Measurements from ENCODE around the gene FILIP1L.

The FILIP1L gene

DNA sequence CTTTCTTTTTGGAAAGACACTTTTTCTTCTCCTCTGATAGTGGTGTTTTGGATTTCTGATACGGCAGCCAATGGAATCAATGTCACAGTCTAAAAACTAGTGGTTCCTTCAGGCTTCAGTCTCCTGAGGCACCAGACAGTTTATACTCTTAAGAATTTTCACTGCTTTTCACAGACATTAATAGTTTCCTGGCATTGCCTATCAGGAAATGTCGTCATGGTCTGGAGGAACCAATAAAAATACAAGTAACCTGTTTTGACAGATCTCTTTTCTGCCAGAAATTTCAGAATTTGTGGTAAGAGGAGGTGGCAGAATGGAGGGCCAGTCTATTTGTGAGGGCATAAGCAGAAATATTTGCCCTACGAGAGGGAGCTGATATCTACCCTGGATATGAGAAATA is 44.8 kb downstream of the FILIP1L start:
- WGBS (ENCODE audit: extremely low coverage, insufficient coverage, insufficient read length), result no CpG with 5 or more reads among the region's 3 CpGs
- H3K9ac ChIP-seq (ENCODE audit: low read length), result no peak overlapping the region

DNA sequence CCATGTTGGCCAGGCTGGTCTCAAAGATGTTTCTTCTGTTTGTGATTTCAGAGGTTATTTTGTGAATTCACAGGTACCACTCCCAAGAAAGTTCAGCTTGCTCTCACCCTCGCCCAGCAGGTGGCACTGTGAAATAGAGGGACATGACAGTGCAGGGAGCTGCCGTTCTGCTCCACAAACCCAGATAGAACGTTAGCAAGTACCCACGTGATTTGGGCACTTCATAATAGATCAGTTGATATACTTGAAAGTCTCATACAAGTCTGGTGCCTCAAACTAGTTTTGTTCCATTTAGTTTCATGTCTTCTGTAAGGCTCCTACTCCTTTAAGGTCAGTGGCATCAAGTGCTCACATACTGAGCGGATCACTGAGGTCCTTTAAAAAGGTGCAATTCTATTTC is 45.5 kb downstream of the FILIP1L start:
- no peak overlapping the region for H2BK120ac ChIP-seq (ENCODE audit: insufficient read depth, low read length, poor library complexity)
- H3K4me2 ChIP-seq (ENCODE audit: low read length), result no peak overlapping the region
- no peak overlapping the region for H3K9ac ChIP-seq (ENCODE audit: low read length)
- no peak overlapping the region for H4K8ac ChIP-seq (ENCODE audit: low read depth, low read length)
- DNase-seq, result peak; percentile 68 to 89
- H3K23ac ChIP-seq (ENCODE audit: low read length), result no peak overlapping the region
- H3K4me3 ChIP-seq (ENCODE audit: low read depth, low read length), result no peak overlapping the region
- no peaks in the 10 kb centered on the region for H3K9me3 ChIP-seq (ENCODE audit: insufficient read depth, low read depth, low read length)
- no peak overlapping the region for H2BK12ac ChIP-seq (ENCODE audit: low read length)
- no peak overlapping the region for H4K12ac ChIP-seq (ENCODE audit: low read depth, low read length)
- H3K18ac ChIP-seq (ENCODE audit: low read length), result no peak overlapping the region
- H2AFZ ChIP-seq (ENCODE audit: insufficient read depth, low read length, poor library complexity), result no peak overlapping the region
- peaks cover 1% of the 10 kb centered on the region for H3K79me1 ChIP-seq (ENCODE audit: low read length)
- no peak overlapping the region for H3K4ac ChIP-seq (ENCODE audit: low read depth, low read length)
- peaks cover 0 to 4% of the 10 kb centered on the region in 2 experiments for H3K4me1 ChIP-seq (ENCODE audit: control insufficient read depth in 1 of 2, insufficient read depth in 2 of 2, low read length in 2 of 2)
- no peak overlapping the region for H2BK5ac ChIP-seq (ENCODE audit: low read depth, low read length, poor library complexity)
- no CpG with 5 or more reads among the region's 5 CpGs for whole genome bisulfite sequencing (ENCODE audit: extremely low coverage, insufficient coverage, insufficient read length)
- H3K27me3 ChIP-seq (ENCODE audit: insufficient read depth, low read length), result no peaks in the 10 kb centered on the region
- no peaks in the 10 kb centered on the region for H3K36me3 ChIP-seq (ENCODE audit: control insufficient read depth in 1 of 2, insufficient read depth in 2 of 2, low read length in 2 of 2)
- no peak overlapping the region for H2AK5ac ChIP-seq (ENCODE audit: low read length)
- no peak overlapping the region for H3K14ac ChIP-seq (ENCODE audit: low read length)
- no peak overlapping the region for H4K91ac ChIP-seq (ENCODE audit: low read depth, low read length)
- no peak overlapping the region for H3K27ac ChIP-seq (ENCODE audit: low read depth, low read length)
- H3K79me2 ChIP-seq (ENCODE audit: control insufficient read depth, insufficient read depth, low read length, poor library complexity), result no peaks in the 10 kb centered on the region

More for the DNA sequence above, 44.8 kb downstream of the FILIP1L start:
- Histone ChIP-seq H2BK5ac (ENCODE audit: low read depth, low read length, poor library complexity) (no peak overlapping the region), H4K12ac (ENCODE audit: low read depth, low read length) (no peak overlapping the region), H3K4me2 (ENCODE audit: low read length) (no peak overlapping the region), H4K91ac (ENCODE audit: low read depth, low read length) (no peak overlapping the region), H3K23ac (ENCODE audit: low read length) (no peak overlapping the region), H4K8ac (ENCODE audit: low read depth, low read length) (no peak overlapping the region), H3K27me3 (ENCODE audit: insufficient read depth, low read length) (no peaks in the 10 kb centered on the region), H3K79me2 (ENCODE audit: control insufficient read depth, insufficient read depth, low read length, poor library complexity) (no peaks in the 10 kb centered on the region), H3K79me1 (ENCODE audit: low read length) (peaks cover 3% of the 10 kb centered on the region), H3K9me3 (ENCODE audit: insufficient read depth, low read depth, low read length) (no peaks in the 10 kb centered on the region), H3K27ac (ENCODE audit: low read depth, low read length) (no peak overlapping the region), H2BK12ac (ENCODE audit: low read length) (no peak overlapping the region), H2BK120ac (ENCODE audit: insufficient read depth, low read length, poor library complexity) (no peak overlapping the region), H3K36me3 (ENCODE audit: control insufficient read depth in 1 of 2, insufficient read depth in 2 of 2, low read length in 2 of 2) (no peaks in the 10 kb centered on the region), H2AK5ac (ENCODE audit: low read length) (no peak overlapping the region), H3K14ac (ENCODE audit: low read length) (no peak overlapping the region), H3K4ac (ENCODE audit: low read depth, low read length) (no peak overlapping the region), H3K18ac (ENCODE audit: low read length) (no peak overlapping the region), H3K4me3 (ENCODE audit: low read depth, low read length) (no peak overlapping the region), H2AFZ (ENCODE audit: insufficient read depth, low read length, poor library complexity) (no peak overlapping the region), H3K4me1 (ENCODE audit: control insufficient read depth in 1 of 2, insufficient read depth in 2 of 2, low read length in 2 of 2) (peaks cover 0 to 6% of the 10 kb centered on the region in 2 experiments)
- no peak for DNase-seq

DNA sequence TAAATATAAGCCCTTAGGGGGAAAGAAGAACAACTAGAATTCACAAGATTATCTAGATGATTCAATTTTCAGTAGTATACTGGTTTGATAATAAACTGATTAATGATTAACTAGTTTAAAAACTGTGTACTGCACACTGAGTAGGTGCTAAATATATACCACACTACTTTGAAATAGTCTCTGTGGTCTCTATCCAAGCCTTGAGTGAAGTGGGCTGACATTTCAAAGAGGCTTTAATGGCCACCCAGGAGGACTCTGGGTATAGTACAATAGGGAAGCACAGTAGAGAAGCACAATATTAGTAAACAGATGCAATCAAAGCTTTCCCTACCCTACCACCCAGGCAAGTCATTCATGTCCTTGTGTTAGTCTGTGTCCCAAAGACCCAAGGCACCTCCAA is 46.7 kb downstream of the FILIP1L start:
- Histone ChIP-seq H3K9ac (ENCODE audit: low read length) (no peak overlapping the region), H2BK5ac (ENCODE audit: low read depth, low read length, poor library complexity) (no peak overlapping the region), H2AFZ (ENCODE audit: insufficient read depth, low read length, poor library complexity) (no peak overlapping the region)

DNA sequence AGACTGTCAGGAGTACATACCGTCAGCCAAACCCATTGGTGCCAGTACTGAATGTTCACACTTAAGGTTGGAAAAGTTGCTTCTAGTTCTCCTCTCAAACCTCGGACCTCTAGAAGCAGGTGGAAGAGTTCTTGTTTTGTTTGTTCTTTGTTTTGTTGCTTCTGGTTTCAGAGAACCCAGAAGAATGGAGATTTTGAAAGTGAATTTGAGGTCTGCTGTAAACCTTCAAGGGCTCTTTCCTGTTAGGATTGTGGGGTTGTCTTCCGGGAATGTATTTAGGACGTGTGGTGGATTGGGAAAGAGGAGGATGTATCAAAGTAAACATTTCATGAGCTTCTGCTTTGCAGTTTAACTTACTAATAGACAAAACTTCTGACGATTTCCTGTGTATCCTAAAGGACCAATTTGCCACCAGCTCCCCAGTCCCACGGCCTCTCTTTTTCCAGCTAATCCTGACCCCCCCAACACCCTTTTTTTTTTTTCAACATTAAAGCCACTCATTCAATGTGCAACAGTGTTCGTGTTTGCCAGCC is 50.3 kb downstream of the FILIP1L start:
- H2BK12ac ChIP-seq (ENCODE audit: low read length), result no peak overlapping the region
- no peak overlapping the region for H3K4ac ChIP-seq (ENCODE audit: low read depth, low read length)
- H4K8ac ChIP-seq (ENCODE audit: low read depth, low read length), result no peak overlapping the region

More for the DNA sequence above, 46.7 kb downstream of the FILIP1L start:
- Histone ChIP-seq H3K79me2 (ENCODE audit: control insufficient read depth, insufficient read depth, low read length, poor library complexity) (no peaks in the 10 kb centered on the region), H3K14ac (ENCODE audit: low read length) (no peak overlapping the region), H2AK5ac (ENCODE audit: low read length) (no peak overlapping the region), H3K4me1 (ENCODE audit: control insufficient read depth in 1 of 2, insufficient read depth in 2 of 2, low read length in 2 of 2) (no peaks in the 10 kb centered on the region), H2BK120ac (ENCODE audit: insufficient read depth, low read length, poor library complexity) (no peak overlapping the region), H3K18ac (ENCODE audit: low read length) (no peak overlapping the region), H2BK12ac (ENCODE audit: low read length) (no peak overlapping the region), H3K4me3 (ENCODE audit: low read depth, low read length) (no peak overlapping the region), H3K4me2 (ENCODE audit: low read length) (no peak overlapping the region), H4K8ac (ENCODE audit: low read depth, low read length) (no peak overlapping the region), H3K27me3 (ENCODE audit: insufficient read depth, low read length) (no peaks in the 10 kb centered on the region), H3K9me3 (ENCODE audit: insufficient read depth, low read depth, low read length) (no peaks in the 10 kb centered on the region), H4K12ac (ENCODE audit: low read depth, low read length) (no peak overlapping the region), H3K27ac (ENCODE audit: low read depth, low read length) (no peak overlapping the region), H3K23ac (ENCODE audit: low read length) (no peak overlapping the region), H3K36me3 (ENCODE audit: control insufficient read depth in 1 of 2, insufficient read depth in 2 of 2, low read length in 2 of 2) (no peaks in the 10 kb centered on the region), H4K91ac (ENCODE audit: low read depth, low read length) (no peak overlapping the region), H3K4ac (ENCODE audit: low read depth, low read length) (no peak overlapping the region), H3K79me1 (ENCODE audit: low read length) (no peaks in the 10 kb centered on the region)
- no peak for DNase-seq

More for the DNA sequence above, 50.3 kb downstream of the FILIP1L start:
- H3K23ac ChIP-seq (ENCODE audit: low read length), result no peak overlapping the region
- no peak overlapping the region for H2BK120ac ChIP-seq (ENCODE audit: insufficient read depth, low read length, poor library complexity)
- no peak overlapping the region for H4K12ac ChIP-seq (ENCODE audit: low read depth, low read length)
- no CpG with 5 or more reads among the region's 7 CpGs for WGBS (ENCODE audit: extremely low coverage, insufficient coverage, insufficient read length)
- DNase-seq, result no peak
- no peak overlapping the region for H3K14ac ChIP-seq (ENCODE audit: low read length)
- H3K4me2 ChIP-seq (ENCODE audit: low read length), result no peak overlapping the region
- no peak overlapping the region for H2AFZ ChIP-seq (ENCODE audit: insufficient read depth, low read length, poor library complexity)
- H3K79me2 ChIP-seq (ENCODE audit: control insufficient read depth, insufficient read depth, low read length, poor library complexity), result no peaks in the 10 kb centered on the region
- no peak overlapping the region for H3K9ac ChIP-seq (ENCODE audit: low read length)
- H3K9me3 ChIP-seq (ENCODE audit: insufficient read depth, low read depth, low read length), result no peaks in the 10 kb centered on the region
- no peak overlapping the region for H3K4me3 ChIP-seq (ENCODE audit: low read depth, low read length)
- no peaks in the 10 kb centered on the region for H3K36me3 ChIP-seq (ENCODE audit: control insufficient read depth in 1 of 2, insufficient read depth in 2 of 2, low read length in 2 of 2)
- H2AK5ac ChIP-seq (ENCODE audit: low read length), result no peak overlapping the region
- no peak overlapping the region for H2BK5ac ChIP-seq (ENCODE audit: low read depth, low read length, poor library complexity)
- no peaks in the 10 kb centered on the region for H3K4me1 ChIP-seq (ENCODE audit: control insufficient read depth in 1 of 2, insufficient read depth in 2 of 2, low read length in 2 of 2)
- H3K27me3 ChIP-seq (ENCODE audit: insufficient read depth, low read length), result no peaks in the 10 kb centered on the region
- H3K18ac ChIP-seq (ENCODE audit: low read length), result no peak overlapping the region
- H3K79me1 ChIP-seq (ENCODE audit: low read length), result no peaks in the 10 kb centered on the region
- H4K91ac ChIP-seq (ENCODE audit: low read depth, low read length), result no peak overlapping the region
- no peak overlapping the region for H3K27ac ChIP-seq (ENCODE audit: low read depth, low read length)
